GM18505 (cell line): Measurements from ENCODE around the gene SLC38A10.
A peak's percentile ranks its signal among the peaks of the same experiment; 100 is the strongest.

Experiments
- ATAC-seq: cut with Tn5 transposase; IDR thresholded peaks from one replicate; pipeline ENCODE4 v1.9.1; 2021; ENCODE audit not compliant: unreplicated experiment
- POLR2A ChIP-seq: IDR thresholded peaks from 4 replicates; pipeline ENCODE4 v1.6.1; 2011; ENCODE audit warnings: borderline replicate concordance; ENCODE audit not compliant: insufficient read depth, insufficient read length; ENCODE audit errors: extremely low read depth

Gene SLC38A10

DNA sequence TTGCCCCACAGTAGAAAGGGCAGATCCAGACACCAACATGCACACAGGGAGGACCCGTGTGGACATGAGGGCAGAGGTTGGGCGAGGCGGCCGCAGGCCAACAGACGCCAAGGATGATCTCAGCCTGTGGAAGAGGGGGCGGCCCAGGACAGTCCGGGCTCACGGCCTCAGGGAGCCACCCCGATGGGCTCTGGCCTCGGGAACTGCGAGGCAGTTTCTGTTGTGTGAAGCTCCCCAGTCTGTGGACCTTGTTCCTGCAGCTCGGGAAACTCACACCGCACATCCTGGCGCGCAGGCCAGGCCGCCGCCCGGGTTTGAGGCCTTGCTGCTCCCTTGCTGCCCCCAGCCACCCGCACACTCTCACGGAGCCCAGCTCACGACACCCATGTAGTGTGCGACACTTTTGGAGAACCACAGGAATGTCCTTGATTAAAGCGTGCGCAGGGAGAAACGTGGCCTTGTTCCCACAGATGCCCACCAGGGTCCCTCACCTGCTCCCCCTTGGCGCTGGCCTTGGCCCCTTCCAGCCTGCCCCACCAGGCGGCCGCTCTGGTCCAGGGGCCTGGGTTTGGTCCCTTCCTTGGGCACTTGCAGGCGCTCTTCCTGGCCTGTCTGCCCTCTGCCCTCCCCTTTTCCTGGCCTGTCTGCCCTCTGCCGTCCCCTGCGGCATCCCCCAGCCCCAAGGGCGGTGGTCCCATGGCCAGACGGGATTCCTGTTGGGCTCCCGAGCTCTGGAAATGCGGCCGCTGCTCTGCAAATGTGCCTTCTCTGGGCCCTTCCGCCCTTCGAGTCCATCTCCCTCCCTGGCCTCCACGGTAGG lies 9.3 kb upstream of the SLC38A10 start:
- no peak for ATAC-seq

DNA sequence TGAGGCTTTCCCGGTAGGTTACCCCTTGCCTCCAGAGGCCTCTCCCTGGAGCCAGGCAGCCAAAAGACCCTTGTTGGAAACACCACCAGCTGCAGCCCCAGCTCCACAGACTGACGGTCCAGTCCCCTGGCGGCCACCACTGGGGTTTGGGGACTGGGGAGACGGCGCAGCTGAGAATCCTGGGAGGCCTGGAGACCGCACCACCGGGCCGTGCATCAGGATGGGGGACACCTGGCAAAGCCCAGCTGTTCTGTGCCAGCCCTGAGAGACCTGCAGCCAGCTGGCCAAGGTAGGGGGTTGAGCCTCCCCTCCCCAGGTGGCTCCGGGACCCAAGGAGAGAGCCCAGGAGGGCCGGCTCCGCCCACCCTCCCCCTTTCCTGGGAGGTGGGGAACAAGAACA lies 8.3 kb upstream of the SLC38A10 start:
- TF ChIP-seq POLR2A, result no peak
- no peak for ATAC-seq

More for the DNA sequence above, 9.3 kb upstream of the SLC38A10 start:
- TF ChIP-seq POLR2A, result no peak

DNA sequence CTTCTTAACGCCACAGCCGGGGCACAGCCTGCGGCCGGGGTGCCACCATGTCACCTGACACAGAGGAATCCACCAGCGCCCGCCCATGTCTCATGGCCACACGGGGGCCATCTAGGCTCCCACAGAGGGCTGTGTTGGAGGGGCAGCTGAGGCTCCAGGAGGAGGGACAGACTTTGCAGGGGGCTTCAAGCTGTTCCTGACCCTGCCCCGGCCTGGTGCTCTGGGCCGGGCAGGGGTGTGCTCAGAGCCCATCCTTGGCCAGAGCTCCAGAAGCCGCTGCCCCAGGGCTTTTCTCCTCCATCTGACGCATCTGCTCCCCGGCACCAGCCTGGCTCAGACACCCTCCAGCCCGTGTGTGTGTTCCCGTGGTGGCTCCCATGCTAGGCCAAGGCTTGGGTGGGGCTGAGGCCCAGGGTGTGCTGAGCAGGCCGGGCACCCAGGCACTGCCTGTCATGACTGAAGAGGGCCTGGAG lies 7.8 kb upstream of the SLC38A10 start:
- no peak for ATAC-seq
- no peak for TF ChIP-seq POLR2A

DNA sequence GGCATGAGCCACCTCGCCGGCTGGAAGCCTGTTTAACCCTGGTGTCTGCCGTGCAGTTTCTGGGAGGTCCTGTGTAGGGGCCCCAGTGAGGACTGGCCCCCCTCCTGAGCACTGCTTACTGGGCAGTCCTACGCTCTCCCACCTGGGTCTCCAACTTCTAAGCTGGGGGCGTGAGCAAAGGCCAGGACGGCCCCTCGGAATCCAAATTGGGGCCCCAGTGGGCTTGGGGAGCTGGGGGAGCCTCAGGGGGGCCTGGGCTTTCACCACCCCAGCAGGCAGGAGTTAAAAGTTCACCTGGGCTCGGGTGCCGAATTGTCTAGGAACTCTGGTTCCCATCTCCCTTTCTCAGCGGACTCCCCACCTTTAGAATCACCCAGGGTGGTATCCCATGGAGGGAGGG lies 7.2 kb upstream of the SLC38A10 start:
- TF ChIP-seq POLR2A, result no peak
- no peak for ATAC-seq

DNA sequence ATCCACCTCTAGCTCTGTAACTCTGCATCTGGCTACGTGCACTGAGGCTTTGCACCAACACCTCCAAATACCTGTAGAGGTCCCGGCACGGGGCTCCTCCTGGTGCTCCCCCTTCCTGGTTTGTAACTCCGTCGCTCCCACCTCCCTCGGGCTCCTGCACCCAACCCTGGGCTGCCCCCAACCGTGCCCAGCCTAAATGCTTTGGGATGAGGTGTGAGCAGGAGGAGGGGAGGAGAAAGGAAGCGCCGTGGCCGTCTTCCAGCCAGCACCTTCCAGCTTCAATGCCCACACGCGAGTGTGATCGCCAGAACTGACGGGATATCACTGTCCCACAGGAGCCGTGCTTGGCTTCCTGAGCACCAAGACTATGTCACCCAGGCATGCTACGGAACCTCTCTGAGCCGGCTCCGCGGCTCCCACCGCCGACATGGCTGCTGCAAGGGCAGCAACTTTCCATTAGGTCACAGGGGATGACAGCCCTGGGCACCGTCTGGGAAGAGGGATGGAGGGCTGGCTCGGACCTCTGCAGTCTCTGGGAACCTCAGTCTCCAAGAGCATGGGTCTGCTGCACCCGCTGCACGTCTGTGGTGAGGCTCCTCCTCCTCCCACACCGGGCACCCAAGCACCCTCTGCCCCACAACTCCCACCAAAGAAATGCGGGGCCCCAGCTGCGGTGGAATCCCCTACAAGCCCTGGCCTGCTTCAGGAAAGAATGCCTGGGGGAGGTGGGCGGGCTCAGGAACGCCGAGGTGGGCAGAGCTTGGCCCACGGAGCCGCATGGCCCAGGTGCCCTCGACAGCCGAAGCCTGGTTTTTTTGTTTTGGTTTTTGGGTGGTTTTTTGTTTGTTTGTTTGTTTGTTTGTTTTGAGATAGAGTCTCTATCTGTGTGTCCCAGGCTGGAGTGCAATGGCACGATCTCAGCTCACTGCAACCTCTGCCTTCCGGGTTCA lies 6.4 kb upstream of the SLC38A10 start:
- no peak for ATAC-seq
- TF ChIP-seq POLR2A, result no peak

DNA sequence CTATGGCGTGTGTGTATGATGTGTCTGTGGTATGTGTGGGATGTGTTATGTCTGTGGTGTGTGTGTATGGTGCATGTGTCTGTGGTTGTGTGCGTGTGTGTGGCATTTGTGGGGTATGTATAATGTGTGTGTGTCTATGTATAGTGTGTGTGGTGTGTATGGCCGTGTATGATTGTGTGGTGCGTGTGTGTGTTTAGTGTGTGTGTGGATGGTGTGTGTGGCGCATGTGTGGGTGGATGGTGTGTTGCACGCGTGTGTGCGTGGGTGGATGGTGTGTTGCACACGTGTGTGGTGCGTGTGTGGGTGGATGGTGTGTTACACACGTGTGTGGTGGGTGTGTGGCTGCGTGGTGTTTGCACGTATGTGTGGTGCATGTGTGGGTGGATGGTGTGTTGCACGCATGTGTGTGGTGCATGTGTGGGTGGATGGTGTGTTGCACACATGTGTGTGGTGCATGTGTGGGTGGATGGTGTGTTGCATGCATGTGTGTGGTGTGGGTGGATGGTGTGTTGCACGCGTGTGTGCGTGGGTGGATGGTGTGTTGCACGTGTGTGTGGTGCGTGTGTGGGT lies 5.6 kb upstream of the SLC38A10 start:
- TF ChIP-seq POLR2A, result no peak
- no peak for ATAC-seq

DNA sequence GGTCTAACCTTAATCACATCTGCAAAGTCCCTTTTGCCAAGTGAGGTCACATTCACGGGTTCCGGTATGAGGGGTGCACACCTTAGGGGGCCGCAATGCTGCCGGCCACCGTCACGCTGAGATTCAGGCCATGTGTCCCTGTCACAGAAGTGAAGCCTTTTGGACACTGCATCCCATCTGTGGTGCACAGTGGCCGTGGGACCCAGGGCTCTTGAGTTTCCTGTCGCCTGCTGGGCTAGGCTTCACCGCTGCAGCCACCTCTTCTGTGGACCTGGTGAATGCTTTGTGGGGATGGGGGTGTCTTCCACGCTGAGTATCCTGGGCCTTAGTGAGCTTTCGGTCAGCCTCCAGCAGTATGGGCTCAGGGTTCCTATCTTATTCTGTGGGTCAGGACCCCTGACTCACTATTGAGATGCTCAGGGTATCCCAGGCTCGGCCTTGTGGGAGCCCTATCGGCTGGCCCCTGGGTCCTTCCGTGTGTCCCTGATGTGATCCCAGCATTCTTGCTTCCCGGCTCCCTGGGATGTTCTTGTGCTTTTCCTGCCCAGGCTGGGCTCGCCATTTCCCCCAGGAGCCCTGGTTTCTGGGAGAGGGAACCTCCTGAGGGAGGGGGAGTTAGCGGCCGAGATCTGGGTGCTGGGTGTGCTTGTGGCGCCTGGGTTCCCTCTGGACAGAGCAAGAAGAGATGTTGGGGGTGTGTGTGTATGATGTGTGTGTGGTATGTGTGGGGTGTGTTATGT lies 4.9 kb upstream of the SLC38A10 start:
- no peak for TF ChIP-seq POLR2A
- no peak for ATAC-seq

DNA sequence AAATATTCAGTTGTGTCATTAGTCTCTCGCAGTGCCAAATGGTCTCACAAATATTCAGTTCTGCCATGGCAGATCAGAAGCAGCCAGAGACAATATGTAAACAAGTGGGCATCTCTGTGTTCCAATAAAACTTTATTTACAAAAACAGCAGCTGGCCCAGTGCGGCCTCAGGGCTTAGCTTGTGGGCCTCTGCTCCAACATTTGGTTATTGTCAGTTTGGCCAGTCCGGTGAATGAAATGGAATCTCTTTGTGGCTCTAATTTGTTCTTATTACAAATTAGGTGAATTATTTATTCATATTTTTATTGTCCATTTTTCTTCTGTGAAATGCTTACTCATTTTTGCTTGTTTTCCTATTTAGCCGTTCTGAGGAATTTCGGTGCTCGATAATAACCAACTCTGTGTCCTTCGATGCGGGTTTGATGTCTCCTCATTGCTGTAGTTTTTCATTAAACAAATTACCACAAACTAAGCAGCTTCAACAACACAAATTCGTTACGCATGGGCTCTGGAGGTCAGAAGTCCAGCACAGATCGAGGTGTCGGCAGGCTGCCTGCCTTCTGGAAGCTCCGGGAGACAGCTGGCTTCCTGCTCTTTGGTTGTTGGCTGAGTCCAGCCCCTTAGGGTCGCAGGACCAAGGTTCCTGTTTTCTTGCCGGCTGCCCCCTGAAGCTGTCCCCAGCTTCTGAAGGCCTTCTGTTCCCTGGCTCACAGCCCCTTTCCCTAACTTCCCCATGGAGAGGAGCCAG lies 4.1 kb upstream of the SLC38A10 start:
- no peak for ATAC-seq

DNA sequence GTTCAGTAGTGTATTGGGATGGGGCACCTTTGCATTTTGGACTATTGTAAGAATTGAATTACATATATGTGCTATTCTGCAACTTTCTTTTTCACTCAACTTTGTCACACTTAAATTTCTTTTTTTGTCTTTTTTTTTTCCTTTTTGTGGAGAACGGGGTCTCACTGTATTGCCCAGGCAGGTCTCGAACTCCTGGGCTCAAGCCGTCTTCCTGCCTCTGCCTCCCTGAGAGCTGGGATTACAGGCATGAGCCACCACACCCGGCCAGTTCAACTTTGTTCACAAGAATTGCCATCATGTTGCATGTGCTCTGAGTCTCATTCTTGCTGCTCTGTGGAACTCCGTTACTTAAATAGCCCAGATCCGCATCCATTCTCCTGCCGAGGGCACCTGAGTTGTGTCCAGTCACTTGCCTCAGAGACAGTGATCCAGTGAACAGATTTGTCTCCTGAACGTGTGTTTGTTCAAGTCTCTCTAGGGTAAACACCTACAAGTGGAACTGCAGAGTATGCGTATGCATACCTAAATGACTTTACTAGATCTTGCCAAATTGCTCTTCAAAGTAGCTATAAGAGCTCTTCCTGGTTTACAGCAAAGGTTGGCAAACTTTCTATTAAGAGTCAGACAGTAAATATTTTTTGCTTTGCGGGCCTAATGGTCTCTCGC lies 3.4 kb upstream of the SLC38A10 start:
- no peak for ATAC-seq

More for the DNA sequence above, 4.1 kb upstream of the SLC38A10 start:
- TF ChIP-seq POLR2A, result no peak

DNA sequence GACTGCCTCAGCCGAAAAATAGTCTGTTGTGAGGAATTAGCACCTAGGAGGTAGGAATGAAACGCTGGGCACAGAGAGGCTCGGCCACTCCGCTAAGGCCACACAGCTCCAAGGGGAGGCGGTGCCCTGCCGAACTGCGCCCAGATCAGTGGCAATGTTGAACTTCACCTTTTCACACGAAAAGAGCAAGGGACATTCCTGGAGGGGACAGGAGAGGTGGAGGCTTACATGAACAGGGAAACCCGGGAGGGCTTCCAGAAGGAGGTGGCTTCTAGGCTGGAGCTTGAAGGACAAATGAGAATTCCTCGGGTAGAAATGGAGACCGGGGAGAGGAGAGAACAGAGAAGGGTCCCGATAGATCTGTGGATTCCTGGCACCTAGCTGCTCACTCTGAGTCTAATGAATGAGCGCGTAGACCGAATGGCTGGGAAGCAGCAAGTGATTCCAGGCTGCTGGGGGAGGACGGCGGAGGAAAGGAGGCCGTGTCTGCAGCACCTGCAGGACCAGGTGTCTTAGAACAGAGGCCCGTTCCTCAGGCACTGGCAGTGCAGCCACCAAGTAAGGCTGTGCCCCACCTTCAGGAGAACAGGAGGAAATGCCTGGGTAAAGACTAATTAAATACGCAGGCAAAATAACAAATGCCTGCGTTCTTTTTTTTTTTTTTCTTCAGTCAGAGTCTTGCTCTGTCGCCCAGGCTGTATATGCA lies 722 bp upstream of the SLC38A10 start:
- no peak for ATAC-seq

More for the DNA sequence above, 3.4 kb upstream of the SLC38A10 start:
- no peak for TF ChIP-seq POLR2A

DNA sequence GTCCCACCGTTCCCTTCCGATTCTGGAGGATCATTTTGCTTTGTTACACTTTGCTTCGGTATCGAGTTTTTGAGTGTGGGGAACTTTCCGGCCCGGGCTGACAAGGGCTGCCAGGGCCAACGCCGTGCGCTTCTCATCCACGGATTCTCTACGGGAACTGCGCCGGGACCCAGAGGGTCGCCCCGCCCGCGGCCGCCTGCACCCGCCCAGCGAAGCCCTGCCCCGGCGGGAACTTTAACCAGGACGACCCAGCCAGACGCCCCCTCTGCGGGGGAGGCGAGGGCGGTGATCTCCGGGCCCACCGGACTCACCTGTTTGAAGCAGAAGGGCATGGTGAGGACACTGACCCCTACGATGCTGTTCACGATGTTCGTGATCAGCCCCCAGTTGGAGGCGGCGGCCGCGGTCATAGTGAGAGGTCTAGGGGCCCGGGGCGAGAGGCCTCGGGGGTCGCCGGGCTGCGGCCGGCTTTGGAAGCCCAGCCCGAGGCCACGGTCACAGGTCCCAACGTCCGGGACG lies 536 bp downstream of the SLC38A10 start:
- ATAC-seq, result no peak
- no peak for TF ChIP-seq POLR2A

More for the DNA sequence above, 722 bp upstream of the SLC38A10 start:
- peak; percentile 20 for TF ChIP-seq POLR2A
